HepG2 (cell line): ENCODE results near the gene ANG. TPM values are rescaled to one million over a fixed set of nuclear protein-coding genes. Genes with fewer than 3 reads are reported as not detected.

ENCODE experiments used
- BHLHE40 ChIP-seq: IDR thresholded peaks from 2 replicates; pipeline ENCODE4 v1.6.1; 2011; ENCODE audit warnings: low read length, improper control_type of control experiment
- HNRNPK ChIP-seq: fragments of 200-400 bp; formaldehyde crosslinking; IDR thresholded peaks from 2 replicates; pipeline ENCODE4 v1.6.1; 2018; ENCODE audit warnings: low read length, low read depth, moderate library complexity, mild to moderate bottlenecking; ENCODE audit not compliant: poor library complexity, severe bottlenecking
- MAF1 ChIP-seq: sonication (generic); formaldehyde crosslinking; IDR thresholded peaks from 2 replicates; pipeline ENCODE4 v1.5.0; 2020; ENCODE audit warnings: missing genetic modification reagents, borderline replicate concordance
- PHF21A ChIP-seq: sonication (generic); formaldehyde crosslinking; IDR thresholded peaks from 2 replicates; pipeline ENCODE4 v1.5.0; 2020; ENCODE audit warnings: mild to moderate bottlenecking, missing genetic modification reagents
- RBFOX2 ChIP-seq: fragments of 200-400 bp; formaldehyde crosslinking; IDR thresholded peaks from 2 replicates; pipeline ENCODE4 v1.6.1; 2017; ENCODE audit warnings: low read depth, mild to moderate bottlenecking, low read length
- SMAD9 ChIP-seq: sonication (generic); formaldehyde crosslinking; IDR thresholded peaks from 2 replicates; pipeline ENCODE4 v1.5.1; 2020; ENCODE audit warnings: mild to moderate bottlenecking, missing genetic modification reagents
- THYN1 ChIP-seq: sonication (generic); formaldehyde crosslinking; IDR thresholded peaks from 2 replicates; pipeline ENCODE4 v1.8.1; 2023; ENCODE audit warnings: low read depth, mild to moderate bottlenecking, moderate library complexity, missing genetic modification reagents, borderline replicate concordance
- ZBTB3 ChIP-seq: sonication (generic); formaldehyde crosslinking; IDR thresholded peaks from 2 replicates; pipeline ENCODE4 v1.4.0; 2020; ENCODE audit warnings: low read depth, mild to moderate bottlenecking, moderate library complexity, missing genetic modification reagents, borderline replicate concordance
- ZKSCAN8 ChIP-seq: IDR thresholded peaks from 2 replicates; pipeline ENCODE4 v1.6.1; 2016; ENCODE audit warnings: borderline replicate concordance, missing genetic modification reagents, missing compliant biosample characterization
- ZMYM4 ChIP-seq: sonication (generic); formaldehyde crosslinking; IDR thresholded peaks from 2 replicates; pipeline ENCODE4 v1.8.1; 2023; ENCODE audit warnings: mild to moderate bottlenecking, missing genetic modification reagents
- ZNF121 ChIP-seq: sonication (generic); formaldehyde crosslinking; IDR thresholded peaks from 2 replicates; pipeline ENCODE4 v1.5.0; 2020; ENCODE audit warnings: mild to moderate bottlenecking, missing genetic modification reagents
- ZNF17 ChIP-seq: sonication (generic); formaldehyde crosslinking; IDR thresholded peaks from 2 replicates; pipeline ENCODE4 v1.5.0; 2020; ENCODE audit warnings: mild to moderate bottlenecking, missing genetic modification reagents
- ZNF329 ChIP-seq: sonication (generic); formaldehyde crosslinking; IDR thresholded peaks from 2 replicates; pipeline ENCODE4 v1.9.0; 2021; ENCODE audit warnings: low read depth, mild to moderate bottlenecking, missing genetic modification reagents
- ZNF367 ChIP-seq: sonication (generic); formaldehyde crosslinking; IDR thresholded peaks from 2 replicates; pipeline ENCODE4 v1.4.0; 2020; ENCODE audit warnings: missing genetic modification reagents, borderline replicate concordance
- ZNF460 ChIP-seq: sonication (generic); formaldehyde crosslinking; IDR thresholded peaks from 2 replicates; pipeline ENCODE4 v1.5.1; 2020; ENCODE audit warnings: missing genetic modification reagents, mild to moderate bottlenecking, borderline replicate concordance
- ZNF546 ChIP-seq: sonication (generic); formaldehyde crosslinking; conservative IDR thresholded peaks from 2 replicates; pipeline ENCODE4 v1.8.1; 2023; ENCODE audit warnings: mild to moderate bottlenecking, missing genetic modification reagents
- ZNF703 ChIP-seq: sonication (generic); formaldehyde crosslinking; IDR thresholded peaks from 2 replicates; pipeline ENCODE4 v1.5.1; 2020; ENCODE audit warnings: missing genetic modification reagents, mild to moderate bottlenecking, moderate library complexity, borderline replicate concordance
- ZNF776 ChIP-seq: sonication (generic); formaldehyde crosslinking; IDR thresholded peaks from 2 replicates; pipeline ENCODE4 v1.4.0; 2020; ENCODE audit warnings: mild to moderate bottlenecking, missing genetic modification reagents
- ZSCAN20 ChIP-seq: sonication (generic); formaldehyde crosslinking; IDR thresholded peaks from 2 replicates; pipeline ENCODE4 v1.4.0; 2020; ENCODE audit warnings: missing genetic modification reagents, mild to moderate bottlenecking, borderline replicate concordance
- polyA plus RNA-seq, 8 experiments: library from polyadenylated mRNA; depleted of rRNA in 3 of 8; stranded (reverse) in 7 of 8; unstranded in 1 of 8; fragments of >200 nt; fragmentation: Illumina TruSeq in 4 of 8; extraction: Trizol in 4 of 8; gene quantifications; 2 replicates each; pipeline versions ENCODE4 v1.2.1 to v1.2.3, GENCODE V29; 2011 to 2016; ENCODE audit warnings: low read depth in 4 of 8, missing spikeins in 1 of 8, mixed read lengths in 1 of 8; ENCODE audit not compliant: insufficient read depth in 1 of 8
- total RNA-seq, 5 experiments: library from RNA; depleted of rRNA; stranded (reverse); fragments of >200 nt; fragmentation: Illumina TruSeq; extraction: Trizol; gene quantifications; 2 replicates each; pipeline ENCODE4 v1.2.3, GENCODE V29; 2016; ENCODE audit warnings: low read depth in 1 of 5
- TF ChIP-seq, protein P1 (sequence below): sonication (generic); formaldehyde crosslinking; IDR thresholded peaks from 2 replicates; pipeline ENCODE4 v1.8.1; 2023; ENCODE audit warnings: missing genetic modification reagents, mild to moderate bottlenecking, borderline replicate concordance
- TF ChIP-seq, protein P2 (sequence below): sonication (generic); formaldehyde crosslinking; IDR thresholded peaks from 2 replicates; pipeline ENCODE4 v1.8.1; 2022; ENCODE audit warnings: mild to moderate bottlenecking, missing genetic modification reagents
- TF ChIP-seq, protein P3 (sequence below): sonication (generic); formaldehyde crosslinking; IDR thresholded peaks from 2 replicates; pipeline ENCODE4 v1.5.1; 2020; ENCODE audit warnings: missing genetic modification reagents, mild to moderate bottlenecking, borderline replicate concordance
- TF ChIP-seq, protein P4 (sequence below): sonication (generic); formaldehyde crosslinking; IDR thresholded peaks from 2 replicates; pipeline ENCODE4 v1.5.0; 2020; ENCODE audit warnings: missing genetic modification reagents
- TF ChIP-seq, protein P5 (sequence below): sonication (generic); formaldehyde crosslinking; IDR thresholded peaks from 2 replicates; pipeline ENCODE4 v1.4.0; 2020; ENCODE audit warnings: missing genetic modification reagents, borderline replicate concordance

The ANG gene
- total and polyA plus RNA-seq, 2 of the 13 experiments (the other 11 are each of a cell fraction or from before 2014, with no cell fraction given), result 83.6 to 401 TPM

DNA sequence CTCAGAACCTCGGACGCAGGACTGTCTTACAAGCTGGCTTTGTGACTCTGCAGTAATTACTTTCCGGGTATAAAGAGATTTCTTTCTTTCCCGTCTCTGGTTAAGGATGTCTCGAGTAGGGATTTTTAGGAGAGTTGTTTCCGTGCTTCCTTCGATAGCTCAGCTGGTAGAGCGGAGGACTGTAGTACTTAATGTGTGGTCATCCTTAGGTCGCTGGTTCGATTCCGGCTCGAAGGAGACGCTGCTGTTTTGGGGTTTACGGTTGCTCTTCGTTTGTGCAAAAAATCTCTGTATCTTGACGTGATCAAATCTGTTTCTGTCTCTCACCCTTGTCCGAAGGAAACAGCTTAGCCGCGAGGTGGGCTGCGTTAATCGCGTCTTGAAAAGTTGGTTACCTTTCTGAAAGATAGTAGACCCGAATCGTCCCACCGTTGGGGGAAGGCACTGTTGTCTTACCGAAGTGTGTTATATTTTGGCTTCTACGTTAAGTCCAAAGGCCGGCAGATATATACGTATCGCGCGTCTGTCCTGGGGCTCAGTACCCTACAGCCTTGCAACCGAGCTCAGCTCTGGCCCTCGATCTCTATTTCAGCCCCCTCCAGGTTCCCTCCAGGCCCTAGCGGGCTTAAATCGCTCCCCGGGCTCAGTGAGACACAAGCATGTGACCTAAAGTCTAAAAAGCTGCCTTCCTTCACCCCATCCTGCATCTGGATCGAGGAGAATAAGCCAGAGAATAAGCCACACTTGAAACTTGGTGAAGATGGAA is 5.3 kb upstream of the ANG start (continued):
- TF ChIP-seq, protein P1, sequence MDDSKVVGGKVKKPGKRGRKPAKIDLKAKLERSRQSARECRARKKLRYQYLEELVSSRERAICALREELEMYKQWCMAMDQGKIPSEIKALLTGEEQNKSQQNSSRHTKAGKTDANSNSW (CRISPR knock-in tag), result no peak
- TF ChIP-seq BHLHE40 (no peak), ZNF460 (CRISPR knock-in tag) (no peak), ZNF776 (CRISPR knock-in tag) (peak; percentile 66; the same call in 1 of the 2 replicates), MAF1 (peak; percentile 98), THYN1 (CRISPR knock-in tag) (0 out of 2 replicates have a peak, but pooled peaks have one; percentile 31), ZNF17 (no peak), HNRNPK (no peak), ZNF121 (CRISPR knock-in tag) (no peak), ZNF329 (0 out of 2 replicates have a peak, but pooled peaks have one; percentile 9), ZNF546 (CRISPR knock-in tag) (no peak), ZBTB3 (CRISPR knock-in tag) (no peak), PHF21A (CRISPR knock-in tag) (no peak), ZKSCAN8 (CRISPR knock-in tag) (peak; percentile 68), SMAD9 (CRISPR knock-in tag) (no peak), ZMYM4 (CRISPR knock-in tag) (peak; percentile 48; the same call in 1 of the 2 replicates), ZNF367 (CRISPR knock-in tag) (0 out of 2 replicates have a peak, but pooled peaks have one; percentile 4), RBFOX2 (no peak), ZSCAN20 (no peak), ZNF703 (CRISPR knock-in tag) (no peak)
- TF ChIP-seq, protein P2, sequence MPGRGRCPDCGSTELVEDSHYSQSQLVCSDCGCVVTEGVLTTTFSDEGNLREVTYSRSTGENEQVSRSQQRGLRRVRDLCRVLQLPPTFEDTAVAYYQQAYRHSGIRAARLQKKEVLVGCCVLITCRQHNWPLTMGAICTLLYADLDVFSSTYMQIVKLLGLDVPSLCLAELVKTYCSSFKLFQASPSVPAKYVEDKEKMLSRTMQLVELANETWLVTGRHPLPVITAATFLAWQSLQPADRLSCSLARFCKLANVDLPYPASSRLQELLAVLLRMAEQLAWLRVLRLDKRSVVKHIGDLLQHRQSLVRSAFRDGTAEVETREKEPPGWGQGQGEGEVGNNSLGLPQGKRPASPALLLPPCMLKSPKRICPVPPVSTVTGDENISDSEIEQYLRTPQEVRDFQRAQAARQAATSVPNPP (CRISPR knock-in tag), result no peak
- TF ChIP-seq, protein P3, sequence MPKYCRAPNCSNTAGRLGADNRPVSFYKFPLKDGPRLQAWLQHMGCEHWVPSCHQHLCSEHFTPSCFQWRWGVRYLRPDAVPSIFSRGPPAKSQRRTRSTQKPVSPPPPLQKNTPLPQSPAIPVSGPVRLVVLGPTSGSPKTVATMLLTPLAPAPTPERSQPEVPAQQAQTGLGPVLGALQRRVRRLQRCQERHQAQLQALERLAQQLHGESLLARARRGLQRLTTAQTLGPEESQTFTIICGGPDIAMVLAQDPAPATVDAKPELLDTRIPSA, result no peak
- TF ChIP-seq, protein P4, sequence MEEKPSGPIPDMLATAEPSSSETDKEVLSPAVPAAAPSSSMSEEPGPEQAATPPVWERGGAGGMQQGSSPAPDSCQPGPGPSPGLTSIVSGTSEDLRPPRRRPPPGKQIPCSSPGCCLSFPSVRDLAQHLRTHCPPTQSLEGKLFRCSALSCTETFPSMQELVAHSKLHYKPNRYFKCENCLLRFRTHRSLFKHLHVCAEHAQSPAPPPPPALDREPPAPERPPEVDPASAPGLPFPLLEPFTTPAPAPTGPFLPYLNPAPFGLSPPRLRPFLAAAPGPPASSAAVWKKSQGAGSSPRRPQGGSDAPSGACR, result no peak
- TF ChIP-seq, protein P5, sequence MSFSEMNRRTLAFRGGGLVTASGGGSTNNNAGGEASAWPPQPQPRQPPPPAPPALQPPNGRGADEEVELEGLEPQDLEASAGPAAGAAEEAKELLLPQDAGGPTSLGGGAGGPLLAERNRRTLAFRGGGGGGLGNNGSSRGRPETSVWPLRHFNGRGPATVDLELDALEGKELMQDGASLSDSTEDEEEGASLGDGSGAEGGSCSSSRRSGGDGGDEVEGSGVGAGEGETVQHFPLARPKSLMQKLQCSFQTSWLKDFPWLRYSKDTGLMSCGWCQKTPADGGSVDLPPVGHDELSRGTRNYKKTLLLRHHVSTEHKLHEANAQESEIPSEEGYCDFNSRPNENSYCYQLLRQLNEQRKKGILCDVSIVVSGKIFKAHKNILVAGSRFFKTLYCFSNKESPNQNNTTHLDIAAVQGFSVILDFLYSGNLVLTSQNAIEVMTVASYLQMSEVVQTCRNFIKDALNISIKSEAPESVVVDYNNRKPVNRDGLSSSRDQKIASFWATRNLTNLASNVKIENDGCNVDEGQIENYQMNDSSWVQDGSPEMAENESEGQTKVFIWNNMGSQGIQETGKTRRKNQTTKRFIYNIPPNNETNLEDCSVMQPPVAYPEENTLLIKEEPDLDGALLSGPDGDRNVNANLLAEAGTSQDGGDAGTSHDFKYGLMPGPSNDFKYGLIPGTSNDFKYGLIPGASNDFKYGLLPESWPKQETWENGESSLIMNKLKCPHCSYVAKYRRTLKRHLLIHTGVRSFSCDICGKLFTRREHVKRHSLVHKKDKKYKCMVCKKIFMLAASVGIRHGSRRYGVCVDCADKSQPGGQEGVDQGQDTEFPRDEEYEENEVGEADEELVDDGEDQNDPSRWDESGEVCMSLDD (CRISPR knock-in tag), result peak; percentile 36; the same call in 1 of the 2 replicates
